ENCODE results near the gene PPP2R5B.

GRCh38 chr11:64877390-64878222, 46.9 kb upstream of the PPP2R5B start:
- TF ChIP-seq CTCF (IDR thresholded peaks at IDR 0.05 in 4 of 5, conservative IDR thresholded peaks at IDR 0.05 in 1 of 5) (no peak), POLR2A (IDR thresholded peaks at IDR 0.05) (no peak)
